Measurements from ENCODE around the gene FAM3A. TPM values are rescaled to one million over a fixed set of nuclear protein-coding genes. Genes with fewer than 3 reads are reported as not detected.
"Not testable (repeated sequence)": the region's sequence is repeated elsewhere in the genome, so short reads cannot be mapped to it uniquely, and the experiment has no call there.

The FAM3A gene
- total RNA-seq, 1 experiment from 2014 or later = 47.1 TPM

DNA sequence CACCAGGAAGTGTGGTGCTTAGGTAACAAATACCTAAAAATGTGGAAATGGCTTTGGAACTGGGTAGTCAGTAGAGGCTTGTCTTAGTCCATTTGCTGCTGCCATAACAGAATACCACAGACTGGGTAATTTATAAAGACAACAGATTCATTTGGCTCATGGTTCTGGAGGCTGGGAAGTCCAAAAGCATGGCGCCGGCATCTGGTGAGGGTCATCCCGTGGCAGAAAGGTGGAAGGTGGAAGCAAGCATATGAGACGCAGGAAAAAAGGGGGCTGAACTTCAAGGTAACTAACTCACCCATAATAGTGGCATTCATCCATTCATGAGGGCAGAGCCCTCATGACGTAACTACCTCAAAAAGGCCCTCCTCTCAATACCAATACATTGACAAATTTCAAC is 6.6 kb downstream of the FAM3A start:
- in situ Hi-C loops (cut with HindIII; ENCODE audit: low pct_unique_long_range_greater_than_20kb, low sequenced_read_pairs) = no loop called here

GRCh38 chrX:154508384-154508745 is 7.7 kb downstream of the FAM3A start:
- in situ Hi-C loops (cut with HindIII; ENCODE audit: low pct_unique_long_range_greater_than_20kb, low sequenced_read_pairs) = no loop called here
- DNase-seq (ENCODE audit: low read depth) = no peak

More for the DNA sequence above, 6.6 kb downstream of the FAM3A start:
- no peak for DNase-seq (ENCODE audit: low read depth)

DNA sequence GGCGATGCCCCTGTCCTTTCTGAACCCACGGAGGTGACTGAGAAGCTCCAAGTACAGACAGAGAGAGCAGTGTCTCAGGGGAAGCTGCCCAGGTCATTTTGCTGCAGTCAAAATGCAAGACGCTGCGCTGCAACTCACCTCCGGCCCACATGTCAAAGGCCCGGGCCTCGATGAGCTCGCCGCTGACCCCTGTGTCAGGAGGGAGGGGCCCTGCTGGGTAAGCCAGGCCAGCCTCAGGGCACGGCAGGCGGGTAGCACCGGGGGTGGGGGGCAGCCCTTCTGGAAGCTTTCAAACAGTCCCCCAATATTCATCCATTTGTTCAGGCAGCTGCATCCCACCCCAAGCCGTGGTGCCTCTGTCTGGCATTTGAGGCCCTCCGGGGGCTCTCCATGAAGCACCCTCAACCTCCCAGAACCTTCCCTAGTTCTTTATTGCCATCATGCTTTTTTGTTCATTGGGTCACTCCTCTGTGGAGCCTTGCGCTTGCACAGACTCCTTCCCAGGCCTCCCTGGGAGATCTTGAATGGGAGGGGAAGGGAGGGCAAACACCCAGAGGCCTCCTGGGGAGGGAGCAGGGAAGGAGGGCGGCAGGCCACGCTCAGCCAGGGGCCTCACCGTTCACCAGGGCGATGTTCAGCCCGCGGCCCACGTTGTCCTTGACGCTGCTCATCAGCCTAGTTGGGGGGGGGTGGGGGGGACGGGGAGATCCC is 8.2 kb downstream of the FAM3A start:
- in situ Hi-C loops (cut with HindIII; ENCODE audit: low pct_unique_long_range_greater_than_20kb, low sequenced_read_pairs) = no loop called here

DNA sequence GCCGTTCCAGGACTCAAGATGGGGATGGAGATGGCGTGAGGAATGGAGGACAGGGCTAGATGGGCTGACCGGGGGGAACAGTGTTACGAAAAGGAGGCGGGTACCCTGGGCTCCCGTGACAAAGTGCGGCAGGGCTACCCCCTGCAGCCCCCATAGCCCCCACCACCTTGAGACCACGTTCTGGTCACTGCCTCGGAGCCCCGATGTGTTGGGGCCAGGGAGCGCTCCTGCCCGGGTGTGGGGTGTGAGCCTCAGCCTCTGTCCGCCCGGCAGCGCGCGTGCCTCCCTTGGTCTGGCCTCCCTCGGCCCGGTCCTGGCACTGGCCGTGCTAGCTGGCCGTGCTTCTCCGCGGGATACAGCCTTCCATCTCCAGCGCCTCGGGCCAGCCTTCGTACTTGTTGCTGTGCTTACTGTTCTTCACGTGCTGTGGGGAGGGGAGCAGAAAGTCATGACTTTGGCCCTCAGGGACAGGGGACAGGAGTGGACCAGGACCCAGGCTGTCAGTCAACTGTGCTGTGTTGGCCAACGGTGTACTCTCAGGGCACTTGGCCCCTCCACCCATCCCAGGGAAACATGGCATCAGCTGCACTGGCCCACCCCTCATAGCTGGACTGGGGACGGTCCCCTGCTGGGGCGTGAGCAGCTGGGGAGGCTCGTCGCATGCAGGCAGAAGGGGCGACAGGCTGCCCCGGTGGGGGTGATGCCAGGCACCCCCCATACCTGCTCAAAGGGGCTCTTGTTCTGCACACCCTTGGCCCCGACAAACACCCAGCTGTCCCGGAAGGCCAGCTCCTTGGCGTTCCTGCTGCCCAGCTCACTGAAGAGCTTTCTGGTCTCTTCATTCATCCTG is 9.3 kb downstream of the FAM3A start:
- in situ Hi-C loops (cut with HindIII; ENCODE audit: low pct_unique_long_range_greater_than_20kb, low sequenced_read_pairs) = no loop called here
- DNase-seq (ENCODE audit: low read depth) = no peak

More for the DNA sequence above, 8.2 kb downstream of the FAM3A start:
- no peak for DNase-seq (ENCODE audit: low read depth)

DNA sequence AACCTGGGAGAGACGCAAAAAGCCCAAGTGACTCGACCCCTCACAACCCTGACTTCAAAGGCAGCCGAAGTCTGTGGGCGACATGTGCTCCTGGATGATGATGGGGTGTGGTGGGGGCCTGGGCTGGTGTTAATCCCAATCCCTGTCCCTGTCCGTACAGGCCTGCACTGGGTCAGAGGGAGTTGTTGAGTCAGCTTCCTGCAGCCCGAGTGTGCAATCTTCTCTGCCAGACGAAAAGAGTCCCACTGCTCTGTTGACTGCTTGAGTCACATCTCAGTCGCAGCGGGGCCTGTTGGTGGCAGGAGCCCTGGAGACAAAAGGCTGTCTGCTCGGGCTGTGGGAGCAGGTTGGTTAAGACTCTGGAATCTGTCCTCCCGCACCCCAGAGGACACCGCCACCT is 10.3 kb downstream of the FAM3A start:
- in situ Hi-C loops (cut with HindIII; ENCODE audit: low pct_unique_long_range_greater_than_20kb, low sequenced_read_pairs) = no loop called here
- no peak for DNase-seq (ENCODE audit: low read depth)

DNA sequence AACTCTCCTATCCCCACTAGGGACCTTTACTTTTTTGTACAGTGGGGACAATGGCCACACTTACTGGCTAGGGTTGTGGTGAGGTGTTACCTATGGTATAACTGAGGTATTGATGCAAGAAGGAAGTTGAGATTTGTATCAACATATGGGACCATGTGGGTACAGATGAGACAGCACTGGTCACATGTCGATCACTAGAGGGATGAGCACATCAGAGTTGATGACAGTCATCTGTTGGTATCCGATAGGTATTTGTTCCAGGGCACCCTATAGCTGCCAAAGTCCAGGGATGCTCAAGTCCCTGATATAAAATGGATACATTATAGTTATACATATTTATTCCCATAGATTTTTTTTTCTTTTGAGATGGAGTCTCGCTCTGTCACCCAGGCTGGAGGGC is 13.0 kb downstream of the FAM3A start:
- DNase-seq (ENCODE audit: low read depth) = no peak
- in situ Hi-C loops (cut with HindIII; ENCODE audit: low pct_unique_long_range_greater_than_20kb, low sequenced_read_pairs) = no loop called here

- in situ Hi-C loops (cut with HindIII; ENCODE audit: low pct_unique_long_range_greater_than_20kb, low sequenced_read_pairs) = no loop called here
Measured at GRCh38 chrX:154502098-154502497, 13.9 kb downstream of the FAM3A start.

GRCh38 chrX:154501423-154501822 is 14.6 kb downstream of the FAM3A start:
- in situ Hi-C loops (cut with HindIII; ENCODE audit: low pct_unique_long_range_greater_than_20kb, low sequenced_read_pairs) = not testable (repeated sequence)

More at GRCh38 chrX:154502098-154502497, 13.9 kb downstream of the FAM3A start:
- no peak for DNase-seq (ENCODE audit: low read depth)

GRCh38 chrX:154496591-154497137 is 19.4 kb downstream of the FAM3A start:
- in situ Hi-C loops (cut with HindIII; ENCODE audit: low pct_unique_long_range_greater_than_20kb, low sequenced_read_pairs); DNase-seq (ENCODE audit: low read depth): not testable (repeated sequence)

More at GRCh38 chrX:154501423-154501822, 14.6 kb downstream of the FAM3A start:
- DNase-seq (ENCODE audit: low read depth) = not testable (repeated sequence)

DNA sequence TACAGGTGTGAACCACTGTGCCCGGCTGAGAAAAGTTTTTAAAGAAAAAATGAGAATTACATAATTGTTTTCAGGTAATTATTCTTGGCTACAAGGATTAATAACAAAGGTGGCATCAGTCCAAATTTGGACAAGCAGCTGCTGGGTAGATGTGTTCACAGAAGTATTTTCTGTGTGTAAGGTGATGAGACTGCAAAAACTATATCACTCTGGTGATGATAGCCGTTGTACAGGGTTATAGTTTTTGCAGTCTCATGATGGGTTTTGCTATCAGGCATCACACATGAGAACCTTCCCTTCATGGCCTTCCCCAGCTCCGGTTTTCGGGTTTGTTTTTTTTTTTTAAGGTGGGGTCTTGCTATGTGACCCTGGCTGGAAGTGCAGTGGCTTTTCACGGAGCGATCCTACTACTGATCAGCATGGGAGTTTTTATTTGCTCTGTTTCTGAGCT is 20.5 kb downstream of the FAM3A start:
- in situ Hi-C loops (cut with HindIII; ENCODE audit: low pct_unique_long_range_greater_than_20kb, low sequenced_read_pairs) = no loop called here
- DNase-seq (ENCODE audit: low read depth) = no peak

DNA sequence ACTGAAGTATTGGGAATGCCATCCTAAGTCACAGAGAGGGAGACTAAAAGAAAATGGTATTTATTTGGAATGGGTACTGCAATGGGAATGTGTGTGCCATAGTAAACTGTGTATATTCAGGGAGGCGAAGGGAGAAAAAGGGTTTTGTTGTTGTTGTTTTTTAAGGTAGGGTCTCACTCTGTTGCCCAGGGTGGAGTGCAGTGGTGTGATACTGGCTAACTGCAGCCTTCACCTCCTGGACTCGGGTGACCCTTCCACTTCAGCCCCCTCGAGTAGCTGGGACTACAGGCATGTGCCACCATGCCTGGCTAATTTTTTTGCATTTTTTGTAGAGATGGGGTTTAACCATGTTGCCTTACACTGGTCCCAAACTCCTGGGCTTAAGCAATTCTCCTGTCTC is 21.3 kb downstream of the FAM3A start:
- no peak for DNase-seq (ENCODE audit: low read depth)
- in situ Hi-C loops (cut with HindIII; ENCODE audit: low pct_unique_long_range_greater_than_20kb, low sequenced_read_pairs) = no loop called here

GRCh38 chrX:154490414-154491083 is 25.5 kb downstream of the FAM3A start, which contains the start of gene SLC10A3:
TSS of gene SLC10A3 (minus strand) at chrX:154490629. CDS start at chrX:154488940, 1,689 bp downstream.
- in situ Hi-C loops (cut with HindIII; ENCODE audit: low pct_unique_long_range_greater_than_20kb, low sequenced_read_pairs) = no loop called here
- peak; percentile 82 for DNase-seq (ENCODE audit: low read depth)

DNA sequence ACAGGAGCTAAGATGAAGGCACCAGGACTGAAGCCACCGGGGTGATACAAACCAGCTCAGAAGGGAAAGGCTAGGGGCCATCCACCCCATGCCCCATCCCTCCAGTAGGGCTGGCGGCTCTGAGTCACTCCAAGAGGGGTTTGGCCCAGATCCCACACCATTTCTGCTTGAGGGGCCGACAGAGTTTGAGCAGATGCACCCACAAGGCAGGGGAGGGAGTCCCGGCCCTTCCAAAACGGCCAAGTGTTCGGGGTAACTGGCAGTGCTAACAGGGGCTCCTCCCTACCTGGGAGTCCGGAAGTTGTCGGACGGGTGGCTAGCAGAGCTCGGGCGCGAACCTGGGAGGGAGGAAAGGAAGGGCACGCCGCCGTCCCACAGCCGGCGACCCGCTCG is 26.0 kb downstream of the FAM3A start:
- no peak for DNase-seq (ENCODE audit: low read depth)

DNA sequence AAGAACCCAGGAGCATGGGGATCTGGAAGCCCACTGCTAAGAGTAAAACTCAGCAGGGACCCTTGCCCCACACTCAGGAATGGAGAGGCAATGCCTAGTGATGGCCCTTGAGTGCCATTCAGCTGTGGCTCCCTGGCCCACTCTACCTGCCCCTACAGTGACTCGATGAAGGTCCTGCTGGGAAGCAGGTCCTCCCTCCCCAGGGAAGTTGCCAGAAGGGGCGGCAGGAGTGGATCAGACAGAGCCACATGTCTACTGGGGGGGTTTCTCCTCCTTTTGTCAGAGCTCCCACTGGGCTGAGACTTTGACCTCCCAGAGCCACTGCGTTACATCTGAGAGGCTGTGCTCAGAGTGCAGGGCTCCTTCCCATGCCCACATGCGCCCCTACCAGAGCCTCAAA is 26.9 kb downstream of the FAM3A start:
- in situ Hi-C loops (cut with HindIII; ENCODE audit: low pct_unique_long_range_greater_than_20kb, low sequenced_read_pairs) = no loop called here
- DNase-seq (ENCODE audit: low read depth) = no peak

More for the DNA sequence above, 26.0 kb downstream of the FAM3A start:
- in situ Hi-C loops (cut with HindIII; ENCODE audit: low pct_unique_long_range_greater_than_20kb, low sequenced_read_pairs) = no loop called here

DNA sequence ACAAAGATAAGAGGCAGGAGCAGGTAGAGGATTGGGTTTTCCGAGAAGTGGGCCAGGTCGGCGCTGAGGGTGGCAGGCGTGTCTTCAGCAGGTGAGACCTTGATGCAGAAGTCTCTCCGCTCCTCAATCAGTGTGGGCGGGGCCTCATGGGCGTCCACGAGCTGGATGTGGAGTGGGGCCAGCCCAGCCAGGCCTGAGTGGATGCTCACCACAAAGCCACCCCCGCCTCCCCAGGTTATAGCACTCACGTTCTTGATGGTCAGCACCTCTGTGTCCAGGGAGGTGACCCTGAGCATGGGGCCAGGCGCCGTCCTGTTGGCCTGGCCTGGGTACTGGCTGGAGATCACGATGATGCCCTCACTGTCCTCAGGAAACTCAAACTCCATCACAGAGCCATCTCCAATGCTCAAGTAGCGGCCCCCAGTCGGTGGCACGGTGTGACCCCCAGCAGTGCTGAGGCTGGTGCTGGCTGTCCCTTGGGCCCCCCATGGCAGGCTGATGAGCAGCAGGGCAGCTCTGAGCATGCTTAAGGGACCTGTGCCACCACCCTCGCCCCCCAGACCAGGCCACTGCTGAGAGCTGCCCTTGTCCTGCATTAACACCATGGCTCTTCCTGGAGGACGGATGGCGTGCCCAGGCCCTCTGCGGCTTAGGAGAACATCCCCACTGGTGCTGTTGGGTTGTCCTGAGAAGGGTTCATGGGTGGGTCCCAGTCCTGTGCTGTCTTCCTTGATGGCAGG is 27.5 kb downstream of the FAM3A start:
- DNase-seq (ENCODE audit: low read depth) = no peak
- in situ Hi-C loops (cut with HindIII; ENCODE audit: low pct_unique_long_range_greater_than_20kb, low sequenced_read_pairs) = no loop called here

GRCh38 chrX:154487518-154488290 is 28.3 kb downstream of the FAM3A start:
- in situ Hi-C loops (cut with HindIII; ENCODE audit: low pct_unique_long_range_greater_than_20kb, low sequenced_read_pairs) = no loop called here
- no peak for DNase-seq (ENCODE audit: low read depth)
